HG03039 (cell line): ENCODE results near the gene NOS1AP.
"Not testable (repeated sequence)": the region's sequence is repeated elsewhere in the genome, so short reads cannot be mapped to it uniquely, and the experiment has no call there.

ENCODE experiments used
- ATAC-seq: cut with Tn5 transposase; IDR thresholded peaks from one replicate; pipeline ENCODE4 v1.9.1; 2021; ENCODE audit warnings: mild to moderate bottlenecking, moderate library complexity; ENCODE audit not compliant: unreplicated experiment

NOS1AP gene

DNA sequence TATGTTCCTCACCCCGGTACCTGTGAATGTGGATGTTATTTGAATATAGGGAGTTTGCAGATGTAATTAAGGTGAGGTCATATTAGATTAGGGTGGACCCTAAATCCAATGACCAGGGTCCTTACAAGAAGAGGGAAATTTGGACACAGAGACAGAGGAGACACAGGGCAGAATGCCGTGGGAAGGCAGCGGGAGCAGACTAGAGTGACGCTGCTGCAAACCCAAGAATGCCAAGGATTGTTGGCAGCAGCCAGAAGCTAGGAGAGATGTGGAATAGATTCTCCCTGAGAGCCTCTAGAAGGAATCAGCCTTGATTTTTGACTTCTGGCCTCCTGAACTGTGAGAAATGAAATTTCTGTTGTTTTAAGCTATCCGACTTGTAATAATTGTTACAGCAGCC, 253.5 kb downstream of the NOS1AP start:
- no peak for ATAC-seq

DNA sequence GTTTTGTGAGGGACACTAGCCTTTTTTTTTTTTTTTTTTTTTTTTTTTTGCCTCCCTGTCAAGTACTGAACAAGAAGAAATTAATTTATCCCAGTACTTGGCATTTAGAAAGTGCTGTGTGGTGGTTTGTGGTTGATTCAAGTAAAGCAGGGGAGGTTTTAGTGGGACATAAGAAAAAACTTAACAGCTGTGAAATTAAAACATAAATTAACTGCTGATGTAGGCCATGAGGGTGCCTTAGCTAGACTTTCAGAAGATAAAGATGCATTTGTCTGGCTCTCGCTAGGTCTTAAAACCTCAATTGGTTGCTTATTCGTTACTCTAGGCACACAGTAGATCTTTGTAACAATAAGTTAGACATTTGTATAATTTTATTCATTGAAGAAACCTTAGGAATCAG, 254.9 kb downstream of the NOS1AP start:
- no peak for ATAC-seq

DNA sequence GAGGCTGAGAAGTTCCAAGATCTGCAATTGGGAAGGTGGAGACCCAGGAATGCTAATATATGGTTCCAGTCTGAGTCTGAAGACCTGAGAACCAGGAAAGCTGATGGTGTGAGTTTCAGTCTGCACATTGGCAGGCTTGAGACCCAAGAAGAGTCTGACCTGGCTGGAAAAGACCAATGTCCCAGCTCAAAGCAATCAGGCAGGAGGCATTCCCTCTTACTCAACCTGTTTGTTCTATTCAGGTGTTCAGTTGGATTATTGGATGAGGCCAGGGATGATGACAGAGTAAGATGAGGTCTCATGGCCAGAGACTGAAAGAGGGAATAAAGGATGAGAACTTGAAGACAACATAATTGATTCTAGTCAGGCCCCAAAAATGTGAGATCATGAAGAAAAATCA, 257.1 kb downstream of the NOS1AP start:
- ATAC-seq: no peak

DNA sequence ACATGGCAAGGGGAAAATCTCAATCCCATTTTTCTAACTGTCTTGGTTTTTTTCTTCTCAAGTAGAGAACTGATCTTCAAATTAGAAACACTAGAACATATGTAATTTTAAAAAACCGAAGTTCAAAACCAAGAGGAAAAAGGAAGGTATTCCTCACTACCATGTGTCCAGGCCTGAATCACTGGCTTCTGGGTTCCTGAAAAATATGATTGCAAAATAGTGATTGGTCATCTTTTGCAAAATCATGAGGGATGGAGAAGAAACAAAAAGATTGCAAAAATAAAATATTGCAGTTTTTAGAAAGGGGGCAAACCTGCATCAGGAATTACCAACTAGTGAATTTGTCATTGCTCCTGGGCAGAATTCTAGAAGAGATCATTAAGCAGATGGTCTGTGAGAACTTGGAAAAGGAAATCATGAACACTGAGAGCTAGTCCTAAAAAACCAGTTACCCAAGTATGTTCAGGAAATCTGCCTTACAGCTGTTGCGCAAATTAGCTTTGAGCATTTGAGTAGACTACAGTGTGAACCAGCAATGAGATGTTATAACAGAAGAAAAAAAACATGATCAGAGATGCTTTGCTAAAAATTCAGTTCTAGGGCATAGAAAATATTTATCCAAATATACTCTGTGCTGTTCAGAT, 257.8 kb downstream of the NOS1AP start:
- ATAC-seq: no peak

DNA sequence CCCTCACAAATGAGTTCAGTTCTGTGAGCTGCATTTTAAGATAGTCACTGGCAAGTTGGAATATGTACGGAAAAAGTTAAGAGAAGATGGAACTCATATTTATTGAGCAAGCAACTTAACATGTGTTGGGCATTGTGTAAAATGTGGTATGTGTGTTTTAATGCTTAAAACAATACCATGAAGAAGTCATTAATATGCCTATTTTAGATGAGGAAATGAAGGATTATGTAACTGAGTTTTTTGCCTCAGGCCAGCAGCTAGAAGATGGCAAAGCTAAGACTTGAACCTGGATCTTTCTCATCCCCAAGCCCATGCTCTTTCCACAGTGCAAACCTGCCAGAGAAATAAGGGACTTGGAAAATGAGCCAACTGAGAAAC, 258.3 kb downstream of the NOS1AP start:
- ATAC-seq: no peak

DNA sequence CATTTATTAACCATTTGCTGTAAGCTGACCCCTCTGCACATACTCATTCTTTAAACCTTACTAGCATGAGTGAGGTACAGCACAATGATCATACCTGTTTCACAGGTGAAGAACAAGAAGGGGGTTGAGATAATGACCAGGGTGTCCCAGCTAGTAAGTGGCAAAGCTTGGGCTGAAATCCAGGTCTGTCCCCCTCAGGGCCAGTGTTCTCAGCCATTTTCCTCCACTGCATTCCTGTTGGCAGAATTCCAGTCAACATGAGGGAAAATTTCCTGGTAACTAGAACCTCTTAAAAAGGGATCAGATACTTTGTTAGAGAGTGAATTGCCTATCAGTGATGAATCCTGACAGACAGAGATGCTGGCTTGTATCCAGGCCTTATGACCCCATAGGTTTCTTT, 259.0 kb downstream of the NOS1AP start:
- ATAC-seq: no peak

DNA sequence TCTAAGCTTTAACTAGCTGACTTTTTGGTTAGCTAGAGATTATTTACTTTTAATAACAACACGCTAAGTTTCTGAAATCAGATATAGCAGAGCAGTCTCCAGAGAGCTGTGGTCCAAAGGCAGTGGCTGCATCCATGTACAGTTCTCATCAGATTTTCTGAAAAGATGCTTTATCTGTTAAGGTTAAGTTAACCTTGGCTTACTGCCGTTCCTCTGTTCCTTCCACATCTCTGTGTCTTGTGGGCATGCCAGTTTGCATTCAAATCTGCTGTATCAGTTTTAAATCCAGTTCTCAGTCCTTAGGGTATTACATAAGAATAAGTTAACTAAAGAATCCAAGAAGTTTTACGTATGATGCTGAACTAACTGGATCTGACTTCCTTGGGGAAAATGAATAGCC, 260.3 kb downstream of the NOS1AP start:
- ATAC-seq: no peak

DNA sequence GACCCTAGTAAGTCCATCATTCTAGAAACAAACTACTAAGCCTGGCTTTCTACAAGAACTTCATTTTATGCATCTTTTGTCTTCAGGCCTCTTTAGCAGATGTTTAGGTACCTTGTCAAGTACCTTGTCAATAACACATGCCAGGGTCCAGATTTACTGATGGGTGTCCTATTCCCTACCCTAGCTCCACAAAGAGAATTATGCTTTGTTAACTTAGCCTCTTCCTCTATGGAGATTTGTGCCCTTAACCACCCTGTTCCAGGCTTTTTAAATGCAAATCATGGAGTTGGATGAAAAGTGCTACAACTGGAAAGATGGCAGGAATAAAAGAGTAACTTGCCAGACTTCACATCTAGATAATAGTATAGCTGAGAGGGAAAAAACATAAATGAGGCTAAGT, 264.5 kb downstream of the NOS1AP start:
- no peak for ATAC-seq

DNA sequence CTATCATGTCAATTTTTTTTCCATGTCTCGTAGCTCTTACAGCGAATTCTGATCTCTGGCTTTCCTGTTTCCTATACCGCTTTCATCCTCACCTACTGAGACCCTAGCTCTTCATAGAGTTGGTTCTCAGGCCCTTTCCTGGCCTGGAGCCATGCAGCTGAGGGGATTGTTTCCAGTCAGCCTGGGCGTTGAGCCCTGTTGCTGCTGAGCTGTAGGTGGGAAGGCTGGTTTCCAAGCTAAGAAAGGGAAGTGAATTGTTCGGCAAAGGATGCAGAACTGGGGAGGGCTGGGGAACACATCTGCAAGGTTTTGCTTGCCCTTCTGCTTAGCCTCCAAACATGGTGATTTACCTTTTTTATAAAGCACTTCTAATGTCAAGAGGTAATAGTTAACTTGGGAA, 265.6 kb downstream of the NOS1AP start:
- no peak for ATAC-seq

DNA sequence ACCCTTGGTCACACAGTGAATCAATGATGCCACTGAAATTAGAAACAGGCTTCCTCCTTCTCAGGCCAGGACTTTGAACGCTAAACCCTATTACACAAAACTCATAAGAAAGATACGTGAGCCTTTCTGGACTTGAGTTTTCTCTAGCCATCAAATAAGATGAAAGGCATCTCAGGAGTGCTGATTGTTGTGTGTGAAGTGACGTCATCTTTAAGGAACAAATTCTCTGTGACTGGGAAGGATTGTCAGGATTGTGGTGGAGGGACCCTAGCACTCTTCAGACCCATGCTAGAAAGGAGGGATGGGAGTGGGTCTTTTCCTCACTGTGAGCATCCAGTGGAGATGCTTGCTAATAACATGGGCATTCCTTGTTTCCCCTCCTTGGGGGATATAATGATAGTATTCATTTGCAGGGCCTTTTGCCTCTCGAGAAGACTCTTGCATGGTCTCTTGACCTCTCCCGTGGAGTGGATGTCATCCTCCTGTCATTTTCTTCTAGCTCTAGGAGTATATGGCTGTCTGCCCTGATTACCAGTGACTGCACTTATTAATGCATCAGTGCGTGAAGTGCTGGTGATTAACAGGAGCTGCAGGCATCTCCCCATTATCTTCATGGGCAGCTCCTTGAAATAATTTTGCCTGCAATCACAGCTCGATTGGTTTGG, 267.3 kb downstream of the NOS1AP start:
- no peak for ATAC-seq

DNA sequence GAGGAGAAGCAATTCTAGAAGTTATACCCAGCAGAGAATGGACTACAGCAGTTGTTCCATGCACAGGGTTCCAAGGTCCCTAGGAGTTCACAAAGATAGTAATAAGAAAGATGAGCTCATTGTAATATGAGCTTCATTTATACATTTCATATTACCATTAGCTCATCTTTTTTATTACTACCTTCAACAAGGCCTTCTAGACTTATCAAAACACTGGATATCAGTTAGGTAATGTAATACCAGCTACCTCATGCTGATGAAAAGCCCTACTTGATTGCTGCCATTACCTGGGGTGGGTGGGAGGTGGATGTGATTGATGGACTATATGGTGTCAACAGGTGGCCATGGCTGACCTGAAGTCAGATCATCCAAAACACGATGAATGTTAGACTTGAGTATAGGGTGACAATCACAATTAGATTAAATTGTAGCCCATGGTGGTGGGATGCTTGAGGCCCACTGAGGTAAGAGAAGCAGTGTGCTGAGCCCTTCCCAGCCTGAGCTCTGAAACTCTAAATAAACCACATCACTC, 273.0 kb downstream of the NOS1AP start:
- ATAC-seq: no peak

DNA sequence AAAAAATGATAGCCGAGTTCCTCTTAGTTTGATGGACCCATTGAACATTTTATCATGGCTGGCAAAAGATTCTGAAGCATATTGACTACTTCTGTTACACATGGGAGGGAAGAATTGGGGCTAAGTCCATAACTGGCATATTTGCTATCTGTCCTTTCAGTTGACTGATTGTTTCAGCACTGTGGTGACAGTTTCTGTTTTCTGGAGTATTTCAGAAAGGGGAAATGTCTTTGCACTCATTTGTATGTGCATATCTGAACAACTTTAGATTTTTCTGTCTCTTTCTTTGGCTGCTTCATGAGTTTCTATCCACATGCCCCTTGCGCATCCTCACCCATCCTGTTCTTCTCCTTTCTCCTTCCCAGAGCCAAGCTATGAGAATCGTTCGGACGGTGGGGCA, 274.0 kb downstream of the NOS1AP start:
- ATAC-seq: no peak

DNA sequence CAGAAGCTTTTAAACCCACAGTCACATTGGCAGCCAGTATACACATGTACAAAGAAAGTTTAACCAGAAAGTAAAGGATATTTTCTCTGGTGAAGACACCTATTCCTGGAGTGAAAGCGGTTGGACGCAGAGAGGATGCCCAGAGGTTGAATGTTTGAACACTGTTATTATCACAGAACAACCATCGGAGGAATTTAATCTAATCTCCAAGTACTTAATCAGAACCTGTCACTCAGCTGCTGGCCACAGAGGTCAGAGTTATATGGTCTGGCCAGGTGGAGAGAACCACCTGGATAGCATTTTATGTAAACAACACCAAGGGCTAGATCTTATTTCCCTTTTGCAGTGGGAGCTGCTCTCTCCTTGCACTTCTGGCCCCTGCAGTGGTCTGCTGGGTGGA, 277.8 kb downstream of the NOS1AP start:
- no peak for ATAC-seq

DNA sequence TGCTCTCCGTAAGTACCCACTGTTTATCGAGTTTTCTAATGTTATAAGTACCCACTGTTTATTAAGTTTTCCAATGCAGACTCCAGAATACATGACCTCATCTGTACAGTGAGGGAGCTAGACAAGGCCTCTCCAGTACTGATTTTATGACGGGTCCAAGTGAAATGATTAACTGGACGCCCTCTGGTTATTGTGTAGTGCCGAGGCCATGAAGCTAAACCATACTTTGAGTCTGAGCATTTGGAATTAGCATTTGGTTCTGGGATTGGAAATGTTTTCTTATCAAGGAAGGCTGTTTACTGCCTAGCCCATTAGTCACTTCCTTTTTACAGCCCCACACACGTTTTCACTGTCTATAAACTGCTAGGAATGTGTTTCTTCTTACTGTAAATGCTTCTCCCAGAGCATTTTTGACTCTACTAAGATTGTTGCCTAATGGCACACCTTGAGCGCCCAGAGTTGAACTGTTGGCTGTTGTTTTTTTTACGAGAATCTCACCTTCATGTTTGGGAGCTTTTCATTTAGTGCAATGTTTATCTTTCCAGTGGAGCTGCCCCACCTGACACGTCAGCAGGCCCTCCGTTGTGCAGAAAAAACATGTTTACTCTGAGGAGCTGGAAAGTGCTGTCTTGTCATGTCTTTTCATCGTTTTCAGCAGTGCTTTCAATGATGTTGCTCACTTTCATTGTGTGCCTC, 280.3 kb downstream of the NOS1AP start:
- no peak for ATAC-seq

DNA sequence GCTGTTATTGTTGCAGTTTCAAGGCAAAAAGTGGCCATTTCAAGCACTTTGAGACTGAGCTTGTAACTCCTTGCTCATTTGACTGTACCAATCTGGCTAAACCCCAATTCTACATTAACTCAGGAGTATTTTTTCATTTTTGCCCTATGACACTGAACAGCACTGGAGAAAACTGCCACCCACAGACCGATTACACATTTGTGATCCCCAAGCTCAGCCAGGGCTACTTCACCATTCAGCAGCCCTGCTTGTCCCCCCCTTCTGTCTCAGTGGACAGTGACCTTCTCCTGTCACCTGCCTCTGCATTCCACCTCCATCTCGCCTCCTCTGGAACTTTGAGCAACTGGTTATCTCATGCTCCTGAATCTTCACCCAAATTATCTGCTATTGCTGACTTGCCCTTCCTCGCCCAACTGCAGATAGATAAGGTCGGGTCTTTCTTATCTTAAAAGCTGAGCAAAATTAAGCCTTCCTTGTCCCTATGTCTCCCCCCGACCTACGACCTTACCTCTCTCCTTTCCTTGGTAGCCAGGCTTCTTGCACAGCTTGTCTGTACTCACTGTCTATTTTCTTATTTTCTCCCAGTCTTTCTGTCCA, 281.9 kb downstream of the NOS1AP start:
- ATAC-seq: no peak

DNA sequence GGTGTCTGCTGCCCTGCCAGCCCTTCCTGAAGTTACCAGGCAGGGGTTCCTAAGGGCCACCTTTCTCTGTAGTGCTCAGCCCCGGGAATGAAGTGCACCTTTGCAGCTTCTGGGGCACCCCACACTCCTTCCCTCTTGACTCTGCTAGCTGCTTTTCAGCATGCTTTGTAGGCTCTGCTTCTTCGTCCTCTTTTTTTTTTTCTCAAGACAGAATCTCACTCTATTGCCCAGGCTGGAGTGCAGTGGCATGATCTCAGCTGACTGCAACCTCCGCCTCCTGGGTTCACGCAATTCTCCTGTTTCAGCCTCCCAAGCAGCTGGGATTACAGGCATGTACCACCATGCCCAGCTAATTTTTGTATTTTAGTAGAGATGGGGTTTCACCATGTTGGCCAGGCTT, 282.4 kb downstream of the NOS1AP start:
- not testable (repeated sequence) for ATAC-seq

DNA sequence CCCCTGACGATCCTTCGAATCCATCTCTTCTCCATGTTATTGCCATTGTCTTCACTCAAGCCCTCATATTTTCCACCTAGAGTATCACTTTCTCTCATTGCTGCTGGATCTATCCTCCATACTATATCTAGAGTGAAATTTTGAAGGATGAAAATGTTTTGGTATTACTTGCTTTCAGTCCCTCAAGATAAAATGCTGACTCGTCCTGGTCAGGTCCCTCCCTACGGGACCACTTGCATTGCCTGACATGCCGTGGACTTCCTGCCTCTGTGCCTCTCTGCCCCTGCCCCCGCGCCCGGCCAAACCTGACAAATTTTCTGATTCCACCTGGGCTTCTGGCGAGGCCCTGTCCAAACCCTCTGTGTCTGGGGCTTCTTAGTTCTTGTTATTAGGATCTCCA, 283.6 kb downstream of the NOS1AP start:
- no peak for ATAC-seq

DNA sequence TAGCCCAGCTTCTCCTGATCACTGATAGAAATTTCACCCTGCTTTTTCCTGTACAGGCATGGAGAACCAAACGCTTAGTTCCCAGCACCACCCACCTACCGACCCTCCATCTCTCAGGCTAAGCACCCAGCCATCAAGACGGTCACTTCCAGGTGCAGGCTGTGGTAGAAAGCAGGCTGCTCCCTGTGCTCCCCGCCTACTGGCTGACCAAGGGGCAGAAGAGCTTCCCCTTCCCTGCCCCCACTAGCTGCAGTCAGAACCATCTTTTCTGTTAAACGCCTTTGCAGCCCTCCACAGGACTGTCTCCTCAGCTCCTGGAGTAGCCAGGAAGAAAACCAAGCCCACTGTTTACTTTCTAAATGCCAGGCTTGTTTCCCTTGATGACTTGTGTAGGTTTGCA, 284.2 kb downstream of the NOS1AP start:
- ATAC-seq: no peak

DNA sequence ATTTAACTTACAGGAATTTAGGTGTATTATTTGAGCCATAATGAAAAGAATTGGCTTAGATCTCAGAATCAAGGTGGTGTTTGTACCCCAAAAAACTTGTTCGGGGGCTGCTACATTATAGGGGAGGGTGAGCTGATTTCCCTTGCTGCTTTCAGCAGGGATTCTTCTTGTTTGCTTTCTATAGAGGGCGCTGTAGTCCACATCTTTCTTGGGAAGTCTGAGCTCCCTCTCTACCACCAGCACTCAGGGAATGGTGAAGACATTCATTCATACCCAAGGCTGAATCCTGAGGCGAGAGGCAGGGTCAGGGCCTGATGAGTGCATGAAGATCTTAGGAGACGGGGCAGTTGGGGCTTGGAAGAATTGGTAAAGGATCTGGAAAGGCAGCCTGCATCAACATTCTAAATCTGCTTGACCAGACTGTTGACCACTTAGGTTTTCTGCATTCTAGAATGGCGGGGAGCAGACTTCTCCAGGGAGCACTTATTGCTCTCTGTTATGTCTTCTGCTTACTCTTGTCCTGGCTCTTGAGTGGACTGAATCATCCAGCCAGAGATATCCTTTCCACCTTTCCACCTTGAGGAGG, 288.3 kb downstream of the NOS1AP start:
- no peak for ATAC-seq

DNA sequence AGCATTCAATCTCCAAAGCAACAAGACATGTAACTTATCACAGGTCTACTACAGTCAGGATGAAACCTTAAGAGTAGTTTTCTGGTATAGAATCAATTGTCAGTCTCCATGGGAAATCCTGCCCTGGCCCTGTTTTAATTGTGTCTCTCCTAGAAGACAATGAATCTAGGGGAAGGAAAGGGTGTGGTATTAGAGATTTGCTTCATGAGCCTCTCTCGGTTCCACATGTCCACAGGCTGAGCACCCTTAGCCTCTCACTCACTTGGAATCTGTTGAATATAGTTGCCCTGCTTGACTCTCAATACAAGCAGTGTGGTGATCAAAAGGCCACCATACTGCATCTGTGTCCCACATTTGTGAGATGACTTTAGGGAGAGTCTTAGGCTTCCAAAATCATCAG, 289.4 kb downstream of the NOS1AP start:
- no peak for ATAC-seq

DNA sequence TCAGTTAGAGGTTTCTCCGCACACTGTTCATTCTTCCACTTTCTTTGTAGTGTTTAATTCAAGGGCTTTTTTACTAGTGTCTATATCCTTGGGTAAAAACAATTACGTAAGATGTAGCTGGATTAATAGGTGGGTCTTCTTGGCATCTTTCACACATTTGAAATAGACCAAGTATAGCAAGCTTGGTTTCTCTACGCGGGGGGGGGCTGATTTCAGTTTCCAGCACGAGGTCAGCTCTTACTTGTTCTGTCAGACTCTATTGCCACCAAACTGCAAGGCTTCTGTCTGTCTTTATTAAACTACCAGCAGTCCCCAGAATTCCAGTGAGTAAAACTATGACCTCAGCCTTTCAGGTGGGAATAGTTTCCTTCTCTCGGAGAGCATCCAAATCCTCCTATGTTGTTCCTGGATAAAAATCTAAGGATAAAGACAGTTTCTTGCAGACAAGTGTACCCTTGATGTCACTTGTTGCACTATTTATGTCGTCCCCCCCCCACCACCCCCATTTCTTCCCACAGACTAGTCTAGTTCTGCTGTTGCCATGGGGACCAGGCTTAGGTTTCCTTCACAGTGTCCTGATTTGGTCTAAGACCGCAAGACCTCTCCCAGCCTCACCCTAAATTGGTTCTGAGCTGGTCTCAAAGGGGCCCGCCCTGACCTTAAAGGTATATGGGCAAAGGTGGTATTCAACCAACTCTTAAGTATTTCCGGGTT, 290.2 kb downstream of the NOS1AP start:
- no peak for ATAC-seq
